Fibroblast of pulmonary artery (primary cell): ENCODE measurements around the gene SIGLEC12.

Experiments used
- DNase-seq: peaks from one replicate; pipeline ENCODE4 v3.0.0-alpha.2; 2010; ENCODE audit warnings: low read depth
- H3K4me3 ChIP-seq: replicated peaks from 2 replicates; pipeline ENCODE4 v1.5.1; 2011; ENCODE audit warnings: low read depth, mild to moderate bottlenecking, control low read depth, low read length, moderate library complexity
- CTCF ChIP-seq: IDR thresholded peaks from 2 replicates; pipeline ENCODE4 v1.5.1; 2011; ENCODE audit warnings: mild to moderate bottlenecking, control low read depth, low read length, inconsistent platforms; ENCODE audit errors: missing control alignments

Gene SIGLEC12

GRCh38 chr19:51473009-51473707 is 28.4 kb downstream of the SIGLEC12 start:
- peak; percentile 88 for TF ChIP-seq CTCF
- no peak overlapping the region for H3K4me3 ChIP-seq
- DNase-seq: peak; percentile 80

- DNase-seq: no peak
- TF ChIP-seq CTCF: no peak
- H3K4me3 ChIP-seq: no peak overlapping the region
Measured at GRCh38 chr19:51472607-51473006, 29.0 kb downstream of the SIGLEC12 start.

- TF ChIP-seq CTCF: no peak
- H3K4me3 ChIP-seq: no peak overlapping the region
- peak; percentile 7 for DNase-seq
Measured at GRCh38 chr19:51471527-51471926, 30.1 kb downstream of the SIGLEC12 start.

GRCh38 chr19:51470966-51471365 is 30.6 kb downstream of the SIGLEC12 start:
- H3K4me3 ChIP-seq: no peak overlapping the region
- peak; percentile 50 for DNase-seq
- no peak for TF ChIP-seq CTCF

- H3K4me3 ChIP-seq: no peak overlapping the region
- TF ChIP-seq CTCF: no peak
- DNase-seq: no peak
Measured at GRCh38 chr19:51469629-51470028, 32.0 kb downstream of the SIGLEC12 start.

- H3K4me3 ChIP-seq: no peak overlapping the region
- DNase-seq: no peak
- no peak for TF ChIP-seq CTCF
Measured at GRCh38 chr19:51469162-51469561, 32.4 kb downstream of the SIGLEC12 start.

- DNase-seq: no peak
- H3K4me3 ChIP-seq: no peak overlapping the region
- no peak for TF ChIP-seq CTCF
Measured at GRCh38 chr19:51468545-51468920, 33.1 kb downstream of the SIGLEC12 start.
